ENCODE measurements around the gene TSHB.
"Not testable (repeated sequence)": the region's sequence is repeated elsewhere in the genome, so short reads cannot be mapped to it uniquely, and the experiment has no call there.

Gene TSHB

GRCh38 chr1:115029526-115029925, at the start of gene TSHB:
Gene TSHB, plus strand, starts transcription at chr1:115029826. Its CDS starts 3,537 bp downstream, at chr1:115033363.
- FAIRE-seq (no peak), DNase-seq (ENCODE audit: extremely low spot score, insufficient read length, low read depth) (no peak)

DNA sequence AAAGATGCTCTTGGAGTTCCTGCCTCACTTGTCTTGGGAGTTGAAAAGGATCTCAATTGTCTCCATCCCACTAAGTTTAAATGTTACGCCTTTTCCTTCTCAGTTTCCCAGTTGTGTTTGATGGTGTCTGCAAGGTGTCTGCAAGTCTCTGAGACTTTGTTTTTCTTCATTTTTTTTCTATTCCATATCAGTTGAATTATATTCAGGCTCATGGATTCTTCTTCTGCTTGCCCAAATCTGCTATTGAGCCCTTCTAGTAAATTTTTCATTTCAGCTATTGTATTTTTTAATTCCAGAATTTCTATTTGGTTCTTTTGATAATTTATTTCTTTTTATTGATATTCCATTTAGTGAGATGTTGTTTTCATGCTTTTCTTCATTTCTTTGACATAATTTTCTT, 47.4 kb upstream of the TSHB start:
- no peak for DNase-seq (ENCODE audit: extremely low spot score, insufficient read length, low read depth)

GRCh38 chr1:114986286-114986685, 43.3 kb upstream of the TSHB start:
- FAIRE-seq, result no peak
- DNase-seq (ENCODE audit: extremely low spot score, insufficient read length, low read depth), result no peak

More for the DNA sequence above, 47.4 kb upstream of the TSHB start:
- FAIRE-seq, result no peak

- no peak for FAIRE-seq
- DNase-seq (ENCODE audit: extremely low spot score, insufficient read length, low read depth), result no peak
Observed at GRCh38 chr1:114988095-114988494, 41.5 kb upstream of the TSHB start.

DNA sequence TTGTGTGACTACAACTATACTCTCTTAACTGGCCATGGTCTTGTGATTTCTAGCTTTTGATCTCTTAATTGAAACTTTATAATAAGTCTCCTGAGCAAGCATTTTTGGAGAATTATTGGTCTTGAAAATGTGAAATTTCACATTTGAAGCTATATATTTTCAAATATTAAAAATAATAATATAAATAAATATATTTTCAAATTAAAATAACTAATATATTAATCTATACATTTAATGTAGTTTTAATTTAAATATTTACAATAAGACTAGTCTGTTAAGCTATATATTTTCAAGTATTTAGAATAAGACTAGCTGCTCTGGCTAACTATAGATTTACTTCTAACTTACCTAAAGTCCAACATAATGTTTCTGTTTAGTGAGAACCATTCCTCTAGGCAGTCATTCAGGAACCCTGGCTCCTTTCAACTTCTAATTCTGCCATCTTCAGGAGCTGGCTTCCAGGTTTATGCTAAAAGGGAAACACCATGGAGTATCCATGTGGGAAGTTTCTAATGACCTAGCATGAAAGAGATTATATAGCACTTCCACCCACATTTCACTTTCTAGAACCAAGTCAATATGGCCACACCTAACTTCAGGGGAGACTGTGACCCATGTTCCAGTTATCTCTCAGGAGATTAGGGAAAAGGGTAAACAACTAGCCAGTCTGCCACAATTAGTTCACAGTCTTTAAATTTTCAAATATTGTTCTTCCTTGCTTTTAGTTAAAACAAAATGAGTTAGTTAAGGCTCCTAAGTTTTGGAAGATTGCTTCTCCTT, 31.9 kb upstream of the TSHB start:
- FAIRE-seq (no peak), DNase-seq (ENCODE audit: extremely low spot score, insufficient read length, low read depth) (no peak)

- FAIRE-seq (no peak), DNase-seq (ENCODE audit: extremely low spot score, insufficient read length, low read depth) (no peak)
Observed at GRCh38 chr1:115006191-115006590, 23.4 kb upstream of the TSHB start.

- DNase-seq (ENCODE audit: extremely low spot score, insufficient read length, low read depth), result no peak
- FAIRE-seq, result no peak
Observed at GRCh38 chr1:115012006-115012405, 17.6 kb upstream of the TSHB start.

DNA sequence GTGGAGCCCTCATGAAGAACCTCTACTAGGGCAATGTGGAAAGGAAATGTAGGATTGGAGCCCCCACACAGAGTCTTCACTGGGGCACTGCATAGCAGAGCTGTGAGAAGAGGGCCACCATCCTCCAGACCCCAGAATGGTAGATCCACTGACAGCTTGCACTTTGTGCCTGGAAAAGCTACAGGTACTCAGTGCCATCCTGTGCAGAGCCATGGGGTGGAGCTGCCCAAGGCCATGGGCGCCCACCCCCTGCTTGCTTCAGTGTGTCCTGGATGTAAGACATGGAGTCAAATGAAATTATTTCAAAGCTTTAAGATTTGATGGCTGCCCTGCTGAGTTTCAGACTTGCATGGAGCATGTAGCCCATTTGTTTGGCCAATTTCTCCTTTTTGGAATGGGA, 17.2 kb upstream of the TSHB start:
- DNase-seq (ENCODE audit: extremely low spot score, insufficient read length, low read depth) (no peak), FAIRE-seq (no peak)

- no peak for FAIRE-seq
- no peak for DNase-seq (ENCODE audit: extremely low spot score, insufficient read length, low read depth)
Observed at GRCh38 chr1:115013792-115014191, 15.8 kb upstream of the TSHB start.

- DNase-seq (ENCODE audit: extremely low spot score, insufficient read length, low read depth); FAIRE-seq: not testable (repeated sequence)
Observed at GRCh38 chr1:115019549-115019948, 10.1 kb upstream of the TSHB start.

DNA sequence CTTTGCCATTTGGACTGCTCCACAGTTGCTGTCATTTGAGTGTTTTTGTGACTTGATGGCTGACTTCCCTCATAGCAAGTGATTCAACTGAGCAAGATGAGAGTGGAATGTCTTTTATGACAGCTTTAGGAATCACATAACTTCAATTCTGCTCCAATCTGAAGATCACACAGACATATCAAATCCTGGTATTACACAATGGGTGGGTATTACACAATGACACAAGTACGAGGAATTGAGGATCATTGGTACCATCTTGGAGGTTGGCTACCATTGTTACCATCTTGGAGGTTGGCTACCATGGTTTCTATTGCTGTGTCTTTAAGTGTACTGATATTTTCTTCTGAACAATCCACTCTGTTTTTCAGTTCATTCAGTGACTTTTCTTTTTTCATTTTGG, 8.5 kb upstream of the TSHB start:
- DNase-seq (ENCODE audit: extremely low spot score, insufficient read length, low read depth) (no peak), FAIRE-seq (no peak)

DNA sequence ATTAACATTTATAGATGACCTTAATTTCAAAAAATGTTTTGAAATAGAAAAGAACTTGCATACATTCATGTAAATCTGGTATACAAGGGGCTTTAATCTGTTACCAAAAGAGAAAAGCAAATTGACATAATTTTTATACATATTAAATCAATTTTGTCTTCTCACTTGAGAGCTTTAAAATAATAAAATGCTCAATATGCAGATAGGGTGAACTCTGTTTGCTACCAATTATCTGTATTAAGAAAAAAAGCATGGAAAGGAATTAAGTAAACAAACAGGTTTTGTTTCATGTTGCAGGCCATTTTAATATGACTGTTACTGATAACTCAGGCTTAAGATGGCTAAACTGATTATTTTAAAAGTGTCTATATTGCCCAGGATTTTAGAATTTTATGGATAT, 6.0 kb upstream of the TSHB start:
- no peak for DNase-seq (ENCODE audit: extremely low spot score, insufficient read length, low read depth)
- FAIRE-seq, result no peak

DNA sequence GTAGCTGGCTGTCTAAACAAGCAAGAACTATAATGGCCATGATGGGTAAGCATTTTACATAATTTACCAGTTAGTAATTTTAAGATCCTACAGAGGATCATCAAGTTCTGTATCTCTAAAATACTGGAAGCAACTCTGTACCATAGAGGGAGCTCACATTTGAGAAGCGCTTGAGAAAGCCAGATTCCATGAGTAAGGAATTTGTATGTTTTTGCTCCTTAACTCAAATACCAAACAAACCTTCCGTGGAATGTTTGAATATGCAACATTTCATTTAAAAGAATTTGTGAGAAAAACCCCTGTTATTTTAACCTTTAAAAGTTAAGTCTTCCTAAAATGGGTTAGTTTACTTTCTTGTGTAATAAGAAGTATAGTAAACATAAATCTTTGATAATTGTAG, 2.0 kb downstream of the TSHB start:
- no peak for DNase-seq (ENCODE audit: extremely low spot score, insufficient read length, low read depth)
- FAIRE-seq, result no peak

DNA sequence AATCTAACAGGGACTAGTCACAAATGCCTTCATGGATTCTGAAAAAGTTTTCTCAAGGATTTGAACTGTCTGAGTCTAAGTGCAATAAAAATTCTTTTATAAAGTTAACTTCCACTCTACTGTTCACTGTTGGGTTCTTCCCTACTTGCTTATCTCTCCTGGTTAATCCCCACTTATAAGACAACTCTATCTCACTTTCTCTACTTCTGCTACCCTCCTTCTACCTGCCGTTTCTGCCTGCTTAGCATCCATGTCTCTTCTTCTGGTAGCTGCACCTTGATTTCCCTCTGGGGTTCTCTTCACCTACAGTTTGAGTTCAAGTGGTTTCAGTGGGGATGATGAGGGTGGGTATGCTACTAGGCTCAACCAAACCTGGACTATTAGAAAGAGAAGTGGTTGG, 6.0 kb downstream of the TSHB start:
- FAIRE-seq (no peak), DNase-seq (ENCODE audit: extremely low spot score, insufficient read length, low read depth) (no peak)

GRCh38 chr1:115036814-115037507, 7.3 kb downstream of the TSHB start:
- DNase-seq (ENCODE audit: extremely low spot score, insufficient read length, low read depth), result no peak
- no peak for FAIRE-seq

- no peak for DNase-seq (ENCODE audit: extremely low spot score, insufficient read length, low read depth)
- no peak for FAIRE-seq
Observed at GRCh38 chr1:115040501-115040900, 10.9 kb downstream of the TSHB start.

GRCh38 chr1:115041654-115042053, 12.0 kb downstream of the TSHB start:
- DNase-seq (ENCODE audit: extremely low spot score, insufficient read length, low read depth), result no peak
- no peak for FAIRE-seq

GRCh38 chr1:115046751-115047150, 17.1 kb downstream of the TSHB start:
- DNase-seq (ENCODE audit: extremely low spot score, insufficient read length, low read depth) (no peak), FAIRE-seq (no peak)

GRCh38 chr1:115051850-115052249, 22.2 kb downstream of the TSHB start:
- DNase-seq (ENCODE audit: extremely low spot score, insufficient read length, low read depth) (no peak), FAIRE-seq (no peak)

DNA sequence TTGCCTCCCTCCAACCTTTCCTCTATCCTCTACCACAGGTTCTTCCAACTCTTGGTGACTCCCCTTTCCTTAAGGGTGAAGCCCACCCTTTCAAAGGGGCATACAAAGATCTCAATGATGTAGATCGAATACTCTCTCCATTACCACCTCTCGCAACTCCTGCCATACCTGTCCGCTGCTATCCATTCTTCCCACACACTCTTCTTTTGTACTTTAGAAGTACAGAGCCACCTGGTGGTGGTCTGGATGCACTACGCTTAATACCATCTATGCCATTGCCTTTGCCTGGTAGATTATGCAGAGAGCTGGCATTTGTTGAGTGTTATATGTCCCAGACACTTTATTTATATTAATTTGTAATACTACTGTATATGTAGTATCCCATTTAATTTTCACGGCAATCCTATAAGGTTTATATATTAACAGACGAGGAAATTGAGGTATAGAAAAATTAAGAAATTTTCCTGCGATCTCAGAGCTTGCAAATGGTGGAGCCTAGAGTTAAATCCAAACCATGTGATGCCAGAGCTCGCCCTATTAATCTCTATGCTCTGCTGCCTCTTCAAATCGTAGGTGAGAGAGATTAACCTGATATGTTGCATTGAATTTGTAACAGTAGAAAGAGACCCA, 22.9 kb downstream of the TSHB start:
- DNase-seq (ENCODE audit: extremely low spot score, insufficient read length, low read depth) (peak; percentile 14), FAIRE-seq (peak; percentile 89)

DNA sequence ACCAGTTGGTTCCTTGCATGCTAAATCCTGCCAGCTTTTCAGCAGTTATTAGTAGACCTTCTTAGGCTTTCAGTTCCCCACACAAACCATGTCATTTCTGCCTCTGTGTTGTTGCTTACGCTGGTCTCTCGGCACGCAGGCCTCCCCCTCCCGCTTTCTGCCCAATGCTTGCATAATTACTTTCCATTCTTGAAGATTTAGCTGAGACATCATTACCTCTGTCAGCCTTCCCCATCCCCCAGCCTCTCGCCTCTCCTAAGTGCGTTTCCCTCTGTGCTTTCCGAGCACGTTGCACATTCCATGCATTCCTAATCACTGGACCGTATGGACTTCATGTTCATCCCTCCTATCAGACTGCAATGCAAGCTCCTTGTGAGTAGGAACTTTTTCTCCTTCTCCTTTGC, 26.8 kb downstream of the TSHB start:
- DNase-seq (ENCODE audit: extremely low spot score, insufficient read length, low read depth), result no peak
- FAIRE-seq, result no peak

Measured in GM18507 (cell line).